Measurements from ENCODE around the gene CKAP2L. TPM values are rescaled to one million over a fixed set of nuclear protein-coding genes. Genes with fewer than 3 reads are reported as not detected.

The CKAP2L gene
- total and polyA plus RNA-seq, 9 of the 15 experiments (the other 6 are each of a cell fraction or from before 2014, with no cell fraction given) = 10.4 to 21.9 (median 14.2) TPM

DNA sequence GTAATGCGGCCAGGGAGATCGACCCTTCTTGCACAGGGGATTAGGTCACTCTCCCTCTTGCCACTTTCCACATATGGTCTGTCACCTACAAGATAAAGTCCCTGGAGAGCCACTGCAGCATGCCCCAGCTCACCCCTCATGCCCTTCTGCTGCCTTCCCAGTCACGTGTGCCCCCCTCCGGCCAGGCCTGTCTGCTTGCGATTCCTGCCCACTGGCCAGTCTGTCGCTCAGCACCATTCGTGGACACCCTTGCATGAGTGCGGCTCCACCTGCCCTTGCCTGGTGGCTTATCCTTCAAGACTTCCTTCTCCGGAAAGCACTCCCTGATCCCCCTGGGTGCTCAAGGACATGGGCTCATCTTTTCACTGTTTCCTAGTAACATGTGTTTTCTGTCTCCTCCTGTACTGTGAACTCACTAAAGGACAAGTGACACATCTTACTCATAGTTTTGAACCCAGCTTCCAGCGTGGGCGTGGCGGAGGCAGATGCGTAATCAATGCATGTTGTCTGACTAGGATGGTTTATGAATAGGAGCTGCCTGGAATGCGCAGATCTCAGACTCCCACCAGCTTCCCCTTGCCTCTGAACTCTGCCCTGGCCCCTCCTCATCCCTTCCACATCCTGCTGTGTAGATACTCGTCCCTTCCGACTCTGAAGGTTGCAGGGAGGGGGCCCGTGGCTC, 51.4 kb downstream of the CKAP2L start (continued):
- TF ChIP-seq, protein P1, sequence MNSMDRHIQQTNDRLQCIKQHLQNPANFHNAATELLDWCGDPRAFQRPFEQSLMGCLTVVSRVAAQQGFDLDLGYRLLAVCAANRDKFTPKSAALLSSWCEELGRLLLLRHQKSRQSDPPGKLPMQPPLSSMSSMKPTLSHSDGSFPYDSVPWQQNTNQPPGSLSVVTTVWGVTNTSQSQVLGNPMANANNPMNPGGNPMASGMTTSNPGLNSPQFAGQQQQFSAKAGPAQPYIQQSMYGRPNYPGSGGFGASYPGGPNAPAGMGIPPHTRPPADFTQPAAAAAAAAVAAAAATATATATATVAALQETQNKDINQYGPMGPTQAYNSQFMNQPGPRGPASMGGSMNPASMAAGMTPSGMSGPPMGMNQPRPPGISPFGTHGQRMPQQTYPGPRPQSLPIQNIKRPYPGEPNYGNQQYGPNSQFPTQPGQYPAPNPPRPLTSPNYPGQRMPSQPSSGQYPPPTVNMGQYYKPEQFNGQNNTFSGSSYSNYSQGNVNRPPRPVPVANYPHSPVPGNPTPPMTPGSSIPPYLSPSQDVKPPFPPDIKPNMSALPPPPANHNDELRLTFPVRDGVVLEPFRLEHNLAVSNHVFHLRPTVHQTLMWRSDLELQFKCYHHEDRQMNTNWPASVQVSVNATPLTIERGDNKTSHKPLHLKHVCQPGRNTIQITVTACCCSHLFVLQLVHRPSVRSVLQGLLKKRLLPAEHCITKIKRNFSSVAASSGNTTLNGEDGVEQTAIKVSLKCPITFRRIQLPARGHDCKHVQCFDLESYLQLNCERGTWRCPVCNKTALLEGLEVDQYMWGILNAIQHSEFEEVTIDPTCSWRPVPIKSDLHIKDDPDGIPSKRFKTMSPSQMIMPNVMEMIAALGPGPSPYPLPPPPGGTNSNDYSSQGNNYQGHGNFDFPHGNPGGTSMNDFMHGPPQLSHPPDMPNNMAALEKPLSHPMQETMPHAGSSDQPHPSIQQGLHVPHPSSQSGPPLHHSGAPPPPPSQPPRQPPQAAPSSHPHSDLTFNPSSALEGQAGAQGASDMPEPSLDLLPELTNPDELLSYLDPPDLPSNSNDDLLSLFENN (IDR thresholded peaks at IDR 0.05; ENCODE audit: low read depth in 2 of 2, low read length in 2 of 2) = no peak
- TF ChIP-seq ZNF780A (CRISPR knock-in tag; IDR thresholded peaks at IDR 0.05) = no peak
- no peak for TF ChIP-seq SMARCB1 (IDR thresholded peaks at IDR 0.05; ENCODE audit: insufficient read length, low read depth)
- TF ChIP-seq IRF2 (CRISPR knock-in tag; IDR thresholded peaks at IDR 0.05) = no peak
- TF ChIP-seq ZNF311 (CRISPR knock-in tag; IDR thresholded peaks at IDR 0.05) = no peak
- peak; percentile 71 for TF ChIP-seq CBFA2T3 (IDR thresholded peaks at IDR 0.05)
- no peak for TF ChIP-seq ZNF589 (CRISPR knock-in tag; IDR thresholded peaks at IDR 0.05; ENCODE audit: low read depth)
- TF ChIP-seq GATAD2A (IDR thresholded peaks at IDR 0.05) = no peak
- TF ChIP-seq CHD1 (IDR thresholded peaks at IDR 0.05; ENCODE audit: low read length) = no peak
- TF ChIP-seq, protein P2, sequence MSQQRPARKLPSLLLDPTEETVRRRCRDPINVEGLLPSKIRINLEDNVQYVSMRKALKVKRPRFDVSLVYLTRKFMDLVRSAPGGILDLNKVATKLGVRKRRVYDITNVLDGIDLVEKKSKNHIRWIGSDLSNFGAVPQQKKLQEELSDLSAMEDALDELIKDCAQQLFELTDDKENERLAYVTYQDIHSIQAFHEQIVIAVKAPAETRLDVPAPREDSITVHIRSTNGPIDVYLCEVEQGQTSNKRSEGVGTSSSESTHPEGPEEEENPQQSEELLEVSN (IDR thresholded peaks at IDR 0.05; ENCODE audit: borderline replicate concordance in 1 of 2, extremely low read depth in 1 of 2, insufficient read depth in 1 of 2, insufficient read length in 1 of 2, low read depth in 1 of 2, low read length in 1 of 2, poor library complexity in 1 of 2, severe bottlenecking in 1 of 2) = peak in 1 of 2 experiments; percentile 10
- no peak for TF ChIP-seq TEAD2 (tag; IDR thresholded peaks at IDR 0.05)
- TF ChIP-seq KHSRP (IDR thresholded peaks at IDR 0.05) = no peak
- TF ChIP-seq NFATC3 (IDR thresholded peaks at IDR 0.05) = no peak
- no peak for TF ChIP-seq ZNF445 (CRISPR knock-in tag; IDR thresholded peaks at IDR 0.05; ENCODE audit: low read depth)
- TF ChIP-seq ZNF175 (CRISPR knock-in tag; IDR thresholded peaks at IDR 0.05; ENCODE audit: low read depth) = no peak
- TF ChIP-seq PTTG1 (tag; IDR thresholded peaks at IDR 0.05; ENCODE audit: low read depth) = no peak
- no peak for TF ChIP-seq FOS (IDR thresholded peaks at IDR 0.05; ENCODE audit: extremely low read depth, insufficient read length)
- peak in 1 of 2 experiments; percentile 20; a peak in 1 of 3 replicates for TF ChIP-seq CBX3 (IDR thresholded peaks at IDR 0.05; ENCODE audit: borderline replicate concordance in 1 of 2, low read length in 2 of 2)
- TF ChIP-seq LCOR (CRISPR knock-in tag; IDR thresholded peaks at IDR 0.05) = no peak
- no peak for TF ChIP-seq SETDB1 (IDR thresholded peaks at IDR 0.05; ENCODE audit: low read length)
- TF ChIP-seq, protein P3, sequence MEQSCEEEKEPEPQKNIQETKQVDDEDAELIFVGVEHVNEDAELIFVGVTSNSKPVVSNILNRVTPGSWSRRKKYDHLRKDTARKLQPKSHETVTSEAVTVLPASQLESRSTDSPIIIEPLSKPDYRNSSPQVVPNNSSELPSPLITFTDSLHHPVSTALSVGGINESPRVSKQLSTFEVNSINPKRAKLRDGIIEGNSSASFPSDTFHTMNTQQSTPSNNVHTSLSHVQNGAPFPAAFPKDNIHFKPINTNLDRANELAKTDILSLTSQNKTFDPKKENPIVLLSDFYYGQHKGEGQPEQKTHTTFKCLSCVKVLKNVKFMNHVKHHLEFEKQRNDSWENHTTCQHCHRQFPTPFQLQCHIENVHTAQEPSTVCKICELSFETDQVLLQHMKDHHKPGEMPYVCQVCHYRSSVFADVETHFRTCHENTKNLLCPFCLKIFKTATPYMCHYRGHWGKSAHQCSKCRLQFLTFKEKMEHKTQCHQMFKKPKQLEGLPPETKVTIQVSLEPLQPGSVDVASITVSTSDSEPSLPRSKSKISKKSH (CRISPR knock-in tag; IDR thresholded peaks at IDR 0.05) = no peak
- TF ChIP-seq RAD51 (IDR thresholded peaks at IDR 0.05; ENCODE audit: borderline replicate concordance, low read depth) = peak; percentile 53; the same call in 1 of the 2 replicates
- no peak for TF ChIP-seq CHD2 (IDR thresholded peaks at IDR 0.05; ENCODE audit: low read depth, low read length)
- no peak for TF ChIP-seq CBX2 (IDR thresholded peaks at IDR 0.05; ENCODE audit: insufficient read depth, low read length, poor library complexity, severe bottlenecking)
